ENCODE data around the gene SERPINE2. TPM values are rescaled to one million over a fixed set of nuclear protein-coding genes. Genes with fewer than 3 reads are reported as not detected.
A peak's percentile ranks its signal among the peaks of the same experiment; 100 is the strongest.
"Not testable (repeated sequence)": the region's sequence is repeated elsewhere in the genome, so short reads cannot be mapped to it uniquely, and the experiment has no call there.

SERPINE2 gene
- total and polyA plus RNA-seq, 2 donors, result 17.6 to 84.7 TPM

GRCh38 chr2:223945755-223946154 lies 93.3 kb downstream of the SERPINE2 start:
- no peak overlapping the region for H3K4me3 ChIP-seq (ENCODE audit: low read depth, low read length)
- 37% methylated on average over 4 of the region's 4 CpGs for WGBS
- no peaks in the 10 kb centered on the region for H3K36me3 ChIP-seq (ENCODE audit: insufficient read depth)
- H3K27ac ChIP-seq (ENCODE audit: low read depth), result no peak overlapping the region
- DNase-seq (ENCODE audit: extremely low spot score), result no peak
- no peaks in the 10 kb centered on the region for H3K4me1 ChIP-seq (ENCODE audit: insufficient read depth)

GRCh38 chr2:223944703-223945531 lies 94.2 kb downstream of the SERPINE2 start, which contains the start of gene WDFY1:
TSS of gene WDFY1 (minus strand) at chr2:223945335. CDS start at chr2:223945284, 51 bp downstream.
- no peaks in the 10 kb centered on the region for H3K36me3 ChIP-seq (ENCODE audit: insufficient read depth)
- peak; percentile 61 for DNase-seq (ENCODE audit: extremely low spot score)
- no peaks in the 10 kb centered on the region for H3K4me1 ChIP-seq (ENCODE audit: insufficient read depth)
- H3K4me3 ChIP-seq (ENCODE audit: low read depth, low read length), result peak within 1 kb of the TSS; percentile 100
- WGBS, result under 1% methylated on average over 87 of the region's 87 CpGs
- H3K27ac ChIP-seq (ENCODE audit: low read depth), result peak within 1 kb of the TSS; percentile 97

- Histone ChIP-seq H3K27ac (ENCODE audit: low read depth) (peak overlapping the region; percentile 97), H3K36me3 (ENCODE audit: insufficient read depth) (no peaks in the 10 kb centered on the region), H3K4me1 (ENCODE audit: insufficient read depth) (no peaks in the 10 kb centered on the region), H3K4me3 (ENCODE audit: low read depth, low read length) (peak overlapping the region; percentile 100)
- under 1% methylated on average over 46 of the region's 46 CpGs for WGBS
- DNase-seq (ENCODE audit: extremely low spot score), result no peak
Observed at GRCh38 chr2:223944166-223944702, 94.9 kb downstream of the SERPINE2 start.

- Histone ChIP-seq H3K36me3 (ENCODE audit: insufficient read depth) (no peaks in the 10 kb centered on the region), H3K27ac (ENCODE audit: low read depth) (no peak overlapping the region), H3K4me3 (ENCODE audit: low read depth, low read length) (peak overlapping the region; percentile 100), H3K4me1 (ENCODE audit: insufficient read depth) (no peaks in the 10 kb centered on the region)
- 16% methylated on average over 7 of the region's 7 CpGs for WGBS
- DNase-seq (ENCODE audit: extremely low spot score), result no peak
Observed at GRCh38 chr2:223943561-223944008, 95.5 kb downstream of the SERPINE2 start.

GRCh38 chr2:223943135-223943534 lies 96.0 kb downstream of the SERPINE2 start:
- no peak overlapping the region for H3K27ac ChIP-seq (ENCODE audit: low read depth)
- H3K4me1 ChIP-seq (ENCODE audit: insufficient read depth), result no peaks in the 10 kb centered on the region
- WGBS, result 76% methylated on average over 1 of the region's 1 CpG

GRCh38 chr2:223941579-223942277 lies 97.4 kb downstream of the SERPINE2 start:
- Histone ChIP-seq H3K36me3 (ENCODE audit: insufficient read depth) (no peaks in the 10 kb centered on the region), H3K4me3 (ENCODE audit: low read depth, low read length) (no peak overlapping the region), H3K4me1 (ENCODE audit: insufficient read depth) (peaks cover under 1% of the 10 kb centered on the region), H3K27ac (ENCODE audit: low read depth) (no peak overlapping the region)
- no peak for DNase-seq (ENCODE audit: extremely low spot score)
- WGBS, result 61% methylated on average over 12 of the region's 12 CpGs

More at GRCh38 chr2:223943135-223943534, 96.0 kb downstream of the SERPINE2 start:
- Histone ChIP-seq H3K36me3 (ENCODE audit: insufficient read depth) (no peaks in the 10 kb centered on the region), H3K4me3 (ENCODE audit: low read depth, low read length) (no peak overlapping the region)
- DNase-seq (ENCODE audit: extremely low spot score), result no peak

- not testable (repeated sequence) for H3K4me1 ChIP-seq (ENCODE audit: insufficient read depth); H3K4me3 ChIP-seq (ENCODE audit: low read depth, low read length)
- 36% methylated on average over 2 of the region's 2 CpGs for WGBS
Observed at GRCh38 chr2:223939438-223939837, 99.6 kb downstream of the SERPINE2 start.

GRCh38 chr2:223937535-223937934 lies 101.6 kb downstream of the SERPINE2 start:
- no peaks in the 10 kb centered on the region for H3K36me3 ChIP-seq (ENCODE audit: insufficient read depth)
- 28% methylated on average over 1 of the region's 1 CpG for WGBS
- peaks cover 4% of the 10 kb centered on the region for H3K4me1 ChIP-seq (ENCODE audit: insufficient read depth)
- no peak overlapping the region for H3K4me3 ChIP-seq (ENCODE audit: low read depth, low read length)
- no peak for DNase-seq (ENCODE audit: extremely low spot score)
- no peak overlapping the region for H3K27ac ChIP-seq (ENCODE audit: low read depth)

More at GRCh38 chr2:223939438-223939837, 99.6 kb downstream of the SERPINE2 start:
- not testable (repeated sequence) for DNase-seq (ENCODE audit: extremely low spot score); H3K27ac ChIP-seq (ENCODE audit: low read depth); H3K36me3 ChIP-seq (ENCODE audit: insufficient read depth)

GRCh38 chr2:223936862-223937326 lies 102.2 kb downstream of the SERPINE2 start:
- DNase-seq (ENCODE audit: extremely low spot score), result no peak
- H3K4me3 ChIP-seq (ENCODE audit: low read depth, low read length), result no peak overlapping the region
- WGBS, result 67% methylated on average over 5 of the region's 5 CpGs
- no peak overlapping the region for H3K27ac ChIP-seq (ENCODE audit: low read depth)
- H3K36me3 ChIP-seq (ENCODE audit: insufficient read depth), result no peaks in the 10 kb centered on the region
- peaks cover 4% of the 10 kb centered on the region for H3K4me1 ChIP-seq (ENCODE audit: insufficient read depth)

GRCh38 chr2:223935459-223936125 lies 103.5 kb downstream of the SERPINE2 start:
- Histone ChIP-seq H3K4me1 (ENCODE audit: insufficient read depth) (peaks cover 4% of the 10 kb centered on the region), H3K36me3 (ENCODE audit: insufficient read depth) (no peaks in the 10 kb centered on the region), H3K4me3 (ENCODE audit: low read depth, low read length) (no peak overlapping the region), H3K27ac (ENCODE audit: low read depth) (no peak overlapping the region)
- no peak for DNase-seq (ENCODE audit: extremely low spot score)

GRCh38 chr2:223934870-223935269 lies 104.2 kb downstream of the SERPINE2 start:
- no peak overlapping the region for H3K27ac ChIP-seq (ENCODE audit: low read depth)
- H3K4me1 ChIP-seq (ENCODE audit: insufficient read depth), result peaks cover 6% of the 10 kb centered on the region
- WGBS, result 83% methylated on average over 6 of the region's 6 CpGs
- no peak overlapping the region for H3K4me3 ChIP-seq (ENCODE audit: low read depth, low read length)
- no peak for DNase-seq (ENCODE audit: extremely low spot score)
- H3K36me3 ChIP-seq (ENCODE audit: insufficient read depth), result no peaks in the 10 kb centered on the region

GRCh38 chr2:223932816-223933800 lies 106.0 kb downstream of the SERPINE2 start:
- Histone ChIP-seq H3K4me1 (ENCODE audit: insufficient read depth) (peaks cover 6% of the 10 kb centered on the region), H3K4me3 (ENCODE audit: low read depth, low read length) (no peak overlapping the region), H3K36me3 (ENCODE audit: insufficient read depth) (no peaks in the 10 kb centered on the region), H3K27ac (ENCODE audit: low read depth) (no peak overlapping the region)
- 45% methylated on average over 6 of the region's 6 CpGs for WGBS
- no peak for DNase-seq (ENCODE audit: extremely low spot score)
